Activated naive CD8-positive, alpha-beta T cell treated with anti-CD3 and anti-CD28 coated beads, Interleukin-2, amount 10 ng/mL, durations not matched to agents 7 days and 5 days (primary cell): ENCODE data around the gene COL13A1. TPM values are rescaled to one million over a fixed set of nuclear protein-coding genes. Genes with fewer than 3 reads are reported as not detected.

Experiments
- ATAC-seq: fragments of 150-1000 bp; cut with Tn5 transposase; one replicate; pipeline ENCODE4 v1.10.0; 2021; ENCODE audit warnings: low read depth, moderate library complexity
- POLR2A ChIA-PET: fragments of 350-600 bp; sonication (Branson Sonifier 250); formaldehyde crosslinking; loops from one replicate; lab custom pipeline; 2021; ENCODE audit warnings: antibody characterized with exemption; lab: Charles Lee
- DNase-seq: peaks from one replicate; pipeline ENCODE4 v3.0.0; 2021
- H3K27ac Mint-ChIP-seq: one replicate; pipeline ENCODE4 v1.8.0; 2022; ENCODE audit warnings: mild to moderate bottlenecking, mixed read lengths
- H3K27me3 Mint-ChIP-seq: one replicate; pipeline ENCODE4 v1.8.0; 2022; ENCODE audit warnings: mild to moderate bottlenecking, moderate library complexity, mixed read lengths
- H3K36me3 Mint-ChIP-seq: one replicate; pipeline ENCODE4 v1.8.0; 2021; ENCODE audit warnings: mild to moderate bottlenecking, mixed read lengths
- H3K4me1 Mint-ChIP-seq: one replicate; pipeline ENCODE4 v1.8.0; 2021; ENCODE audit warnings: mixed read lengths
- H3K4me3 Mint-ChIP-seq: one replicate; pipeline ENCODE4 v1.8.0; 2022; ENCODE audit warnings: mild to moderate bottlenecking, moderate library complexity, mixed read lengths
- H3K9me3 Mint-ChIP-seq: one replicate; pipeline ENCODE4 v1.8.0; 2021; ENCODE audit warnings: mixed read lengths
- total RNA-seq, 2 experiments: library from RNA; stranded (reverse); gene quantifications; one replicate each; pipeline ENCODE4 v1.2.3, GENCODE V29; 2021

The COL13A1 gene
- total RNA-seq, 2 experiments from 2014 or later, result not detected

- H3K27ac Mint-ChIP-seq, result no peak overlapping the region
- no peak overlapping the region for H3K4me3 Mint-ChIP-seq
- ATAC-seq (no peak), DNase-seq (no peak)
- H3K36me3 Mint-ChIP-seq, result no peaks in the 10 kb centered on the region
- H3K4me1 Mint-ChIP-seq, result peaks cover 14% of the 10 kb centered on the region
- no peaks in the 10 kb centered on the region for H3K9me3 Mint-ChIP-seq
- H3K27me3 Mint-ChIP-seq, result peaks cover 14% of the 10 kb centered on the region
- POLR2A ChIA-PET, result interaction anchor here (1.1 kb wide), 1 partner anchor 37 kb away, joined by 4 read pairs; no protein-coding TSS in a partner anchor
These were observed 28.6 kb upstream of the COL13A1 start for GRCh38 chr10:69772933-69773704.

GRCh38 chr10:69774596-69774995 is 27.1 kb upstream of the COL13A1 start:
- Mint-ChIP-seq H3K4me3 (no peak overlapping the region), H3K4me1 (peaks cover 14% of the 10 kb centered on the region), H3K9me3 (no peaks in the 10 kb centered on the region), H3K27ac (no peak overlapping the region), H3K36me3 (no peaks in the 10 kb centered on the region), H3K27me3 (peaks cover 18% of the 10 kb centered on the region)
- POLR2A ChIA-PET, result no interaction called here
- DNase-seq (no peak), ATAC-seq (no peak)

GRCh38 chr10:69780077-69780476 is 21.6 kb upstream of the COL13A1 start:
- H3K4me1 Mint-ChIP-seq, result no peaks in the 10 kb centered on the region
- peaks cover 21% of the 10 kb centered on the region for H3K27me3 Mint-ChIP-seq
- H3K27ac Mint-ChIP-seq, result no peak overlapping the region
- H3K36me3 Mint-ChIP-seq, result no peaks in the 10 kb centered on the region
- POLR2A ChIA-PET, result no interaction called here
- DNase-seq (no peak), ATAC-seq (no peak)
- H3K4me3 Mint-ChIP-seq, result no peak overlapping the region
- no peaks in the 10 kb centered on the region for H3K9me3 Mint-ChIP-seq

GRCh38 chr10:69781576-69781975 is 20.1 kb upstream of the COL13A1 start:
- Mint-ChIP-seq H3K9me3 (no peaks in the 10 kb centered on the region), H3K36me3 (no peaks in the 10 kb centered on the region), H3K4me3 (no peak overlapping the region), H3K27ac (no peak overlapping the region), H3K27me3 (peaks cover 20% of the 10 kb centered on the region), H3K4me1 (peaks cover 2% of the 10 kb centered on the region)
- no peak for DNase-seq
- POLR2A ChIA-PET, result no interaction called here
- ATAC-seq, result no peak

GRCh38 chr10:69783515-69783914 is 18.2 kb upstream of the COL13A1 start:
- ATAC-seq (no peak), DNase-seq (no peak)
- Mint-ChIP-seq H3K36me3 (no peaks in the 10 kb centered on the region), H3K27me3 (peaks cover 20% of the 10 kb centered on the region), H3K27ac (no peak overlapping the region), H3K4me3 (no peak overlapping the region), H3K4me1 (peaks cover 3% of the 10 kb centered on the region), H3K9me3 (no peaks in the 10 kb centered on the region)
- POLR2A ChIA-PET, result no interaction called here

- Mint-ChIP-seq H3K9me3 (peaks cover 3% of the 10 kb centered on the region), H3K27me3 (peaks cover 11% of the 10 kb centered on the region), H3K36me3 (no peaks in the 10 kb centered on the region), H3K4me3 (no peak overlapping the region), H3K4me1 (peaks cover 3% of the 10 kb centered on the region), H3K27ac (peak overlapping the region; percentile 27)
- DNase-seq, result no peak
- peak; percentile 75 for ATAC-seq
- POLR2A ChIA-PET, result no interaction called here
These were observed 14.9 kb upstream of the COL13A1 start for GRCh38 chr10:69786791-69787190.

GRCh38 chr10:69787681-69788080 is 14.0 kb upstream of the COL13A1 start:
- Mint-ChIP-seq H3K27ac (no peak overlapping the region), H3K4me3 (no peak overlapping the region), H3K27me3 (peaks cover 16% of the 10 kb centered on the region), H3K9me3 (peaks cover 5% of the 10 kb centered on the region), H3K4me1 (peaks cover 3% of the 10 kb centered on the region), H3K36me3 (no peaks in the 10 kb centered on the region)
- DNase-seq (no peak), ATAC-seq (no peak)
- POLR2A ChIA-PET, result no interaction called here

- no peak for ATAC-seq
- POLR2A ChIA-PET, result no interaction called here
- DNase-seq, result no peak
- H3K27ac Mint-ChIP-seq, result no peak overlapping the region
- H3K36me3 Mint-ChIP-seq, result no peaks in the 10 kb centered on the region
- peaks cover 3% of the 10 kb centered on the region for H3K4me1 Mint-ChIP-seq
- H3K9me3 Mint-ChIP-seq, result peaks cover 7% of the 10 kb centered on the region
- no peak overlapping the region for H3K4me3 Mint-ChIP-seq
- H3K27me3 Mint-ChIP-seq, result peaks cover 18% of the 10 kb centered on the region
These were observed 12.5 kb upstream of the COL13A1 start for GRCh38 chr10:69789164-69789576.

GRCh38 chr10:69791812-69792211 is 9.9 kb upstream of the COL13A1 start:
- H3K27me3 Mint-ChIP-seq, result peaks cover 14% of the 10 kb centered on the region
- H3K9me3 Mint-ChIP-seq, result peaks cover 14% of the 10 kb centered on the region
- peaks cover 3% of the 10 kb centered on the region for H3K36me3 Mint-ChIP-seq
- peaks cover 1% of the 10 kb centered on the region for H3K4me1 Mint-ChIP-seq
- H3K4me3 Mint-ChIP-seq, result no peak overlapping the region
- POLR2A ChIA-PET, result no interaction called here
- no peak for DNase-seq
- ATAC-seq, result no peak
- H3K27ac Mint-ChIP-seq, result no peak overlapping the region

GRCh38 chr10:69792341-69792740 is 9.4 kb upstream of the COL13A1 start:
- H3K4me1 Mint-ChIP-seq, result no peaks in the 10 kb centered on the region
- POLR2A ChIA-PET, result no interaction called here
- peaks cover 3% of the 10 kb centered on the region for H3K36me3 Mint-ChIP-seq
- peaks cover 14% of the 10 kb centered on the region for H3K9me3 Mint-ChIP-seq
- H3K27ac Mint-ChIP-seq, result no peak overlapping the region
- no peak for ATAC-seq
- no peak for DNase-seq
- peaks cover 16% of the 10 kb centered on the region for H3K27me3 Mint-ChIP-seq
- H3K4me3 Mint-ChIP-seq, result no peak overlapping the region

- DNase-seq (no peak), ATAC-seq (no peak)
- POLR2A ChIA-PET, result no interaction called here
- Mint-ChIP-seq H3K36me3 (peaks cover 3% of the 10 kb centered on the region), H3K27ac (no peak overlapping the region), H3K27me3 (peaks cover 24% of the 10 kb centered on the region), H3K9me3 (peaks cover 14% of the 10 kb centered on the region), H3K4me3 (no peak overlapping the region), H3K4me1 (peaks cover 6% of the 10 kb centered on the region)
These were observed 7.0 kb upstream of the COL13A1 start for GRCh38 chr10:69794673-69795072.

GRCh38 chr10:69795242-69795934 is 6.3 kb upstream of the COL13A1 start:
- H3K4me3 Mint-ChIP-seq, result no peak overlapping the region
- peaks cover 6% of the 10 kb centered on the region for H3K4me1 Mint-ChIP-seq
- DNase-seq, result no peak
- no peak overlapping the region for H3K27ac Mint-ChIP-seq
- POLR2A ChIA-PET, result no interaction called here
- peaks cover 29% of the 10 kb centered on the region for H3K27me3 Mint-ChIP-seq
- H3K36me3 Mint-ChIP-seq, result peaks cover 3% of the 10 kb centered on the region
- no peak for ATAC-seq
- H3K9me3 Mint-ChIP-seq, result peaks cover 14% of the 10 kb centered on the region

- Mint-ChIP-seq H3K4me3 (no peak overlapping the region), H3K27me3 (peaks cover 36% of the 10 kb centered on the region), H3K4me1 (peaks cover 10% of the 10 kb centered on the region), H3K27ac (no peak overlapping the region), H3K9me3 (peaks cover 9% of the 10 kb centered on the region), H3K36me3 (peaks cover 3% of the 10 kb centered on the region)
- ATAC-seq (no peak), DNase-seq (no peak)
- POLR2A ChIA-PET, result no interaction called here
These were observed 3.7 kb upstream of the COL13A1 start for GRCh38 chr10:69797959-69798358.

GRCh38 chr10:69800109-69800508 is 1.6 kb upstream of the COL13A1 start:
- DNase-seq, result no peak
- POLR2A ChIA-PET, result interaction anchor here (0.6 kb wide), 1 partner anchor 1424 kb away, joined by 3 read pairs; no protein-coding TSS in a partner anchor
- H3K27me3 Mint-ChIP-seq, result peaks cover 57% of the 10 kb centered on the region

More at GRCh38 chr10:69800109-69800508, 1.6 kb upstream of the COL13A1 start:
- Mint-ChIP-seq H3K4me1 (peaks cover 10% of the 10 kb centered on the region), H3K36me3 (peaks cover 3% of the 10 kb centered on the region), H3K9me3 (peaks cover 5% of the 10 kb centered on the region), H3K4me3 (no peak overlapping the region), H3K27ac (no peak overlapping the region)
- ATAC-seq, result no peak
